PC-3 (cell line): Measurements from ENCODE around the gene SCARB2. TPM values are rescaled to one million over a fixed set of nuclear protein-coding genes. Genes with fewer than 3 reads are reported as not detected.

Experiments
- ATAC-seq: fragments of 200-7000 bp; cut with Tn5 transposase; 2 replicates; pipeline ENCODE4 v1.9.1; 2020; ENCODE audit warnings: mild to moderate bottlenecking, moderate library complexity
- BruUV-seq: library from RNA; stranded (reverse); fragments of 400-500 nt; replicated peaks from 2 replicates; lab custom pipeline; 2021; lab: Mats Ljungman, UMichigan
- CTCF ChIA-PET: fragments of 300-600 bp; sonication (Branson Sonifier 250); formaldehyde crosslinking; loops from one replicate; lab custom pipeline; 2022; ENCODE audit warnings: antibody characterized with exemption; lab: Charles Lee
- POLR2A ChIA-PET: fragments of 300-600 bp; sonication (Branson Sonifier 250); formaldehyde crosslinking; loops from one replicate; lab custom pipeline; 2022; ENCODE audit warnings: antibody characterized with exemption; ENCODE audit not compliant: unreplicated experiment; lab: Charles Lee
- DNase-seq: peaks from one replicate; pipeline ENCODE4 v3.0.0-alpha.2; 2015
- H2AFZ ChIP-seq: fragments of 300-600 bp; sonication (generic); 2 replicates; pipeline ENCODE4 v1.6.0; 2016; ENCODE audit warnings: antibody characterized with exemption, low read length
- H3F3A ChIP-seq: fragments of 300-600 bp; sonication (generic); one replicate; pipeline ENCODE4 v1.6.0; 2017; ENCODE audit warnings: antibody characterized with exemption, low read length, control low read depth, mild to moderate bottlenecking; ENCODE audit not compliant: unreplicated experiment
- H3K27ac ChIP-seq: fragments of 300-600 bp; sonication (generic); 2 replicates; pipeline ENCODE4 v1.5.1; 2016; ENCODE audit warnings: mild to moderate bottlenecking, low read length
- H3K27me3 ChIP-seq: fragments of 300-600 bp; sonication (generic); 2 replicates; pipeline ENCODE4 v1.6.1; 2016; ENCODE audit warnings: low read length, mixed read lengths
- H3K36me3 ChIP-seq: fragments of 300-600 bp; sonication (generic); 2 replicates; pipeline ENCODE4 v1.6.1; 2016; ENCODE audit warnings: low read depth, mixed run types, low read length, mixed read lengths
- H3K4me1 ChIP-seq: fragments of 300-600 bp; sonication (generic); 2 replicates; pipeline ENCODE4 v1.5.1; 2016; ENCODE audit warnings: low read length; ENCODE audit not compliant: insufficient read depth
- H3K4me2 ChIP-seq: fragments of 300-600 bp; sonication (generic); 2 replicates; pipeline ENCODE4 v1.6.0; 2016; ENCODE audit warnings: low read length
- H3K4me3 ChIP-seq: fragments of 300-600 bp; sonication (generic); 2 replicates; pipeline ENCODE4 v1.5.1; 2016; ENCODE audit warnings: mild to moderate bottlenecking, low read length, mixed read lengths
- H3K79me2 ChIP-seq: fragments of 300-600 bp; sonication (generic); 2 replicates; pipeline ENCODE4 v1.6.1; 2017; ENCODE audit warnings: low read length, mixed read lengths
- H3K9ac ChIP-seq: fragments of 300-600 bp; sonication (generic); 2 replicates; pipeline ENCODE4 v1.6.0; 2016; ENCODE audit warnings: mild to moderate bottlenecking, low read length
- H3K9me2 ChIP-seq: fragments of 300-600 bp; sonication (generic); replicated peaks from 2 replicates; pipeline ENCODE4 v1.6.1; 2016; ENCODE audit warnings: mixed run types, low read length, mixed read lengths
- H3K9me3 ChIP-seq: fragments of 300-600 bp; sonication (generic); 2 replicates; pipeline ENCODE4 v1.6.1; 2016; ENCODE audit warnings: low read length, mixed read lengths
- H4K20me1 ChIP-seq: fragments of 300-600 bp; sonication (generic); 2 replicates; pipeline ENCODE4 v1.6.1; 2016; ENCODE audit warnings: low read length, mixed read lengths
- EZH2 ChIP-seq: fragments of 300-600 bp; sonication (generic); IDR thresholded peaks from one replicate; pipeline ENCODE4 v1.6.1; 2017; ENCODE audit warnings: antibody characterized with exemption, mild to moderate bottlenecking, low read length; ENCODE audit not compliant: unreplicated experiment
- EZH2phosphoT487 ChIP-seq: fragments of 300-600 bp; sonication (generic); IDR thresholded peaks from 2 replicates; pipeline ENCODE4 v1.6.1; 2018; ENCODE audit warnings: mild to moderate bottlenecking, antibody characterized with exemption, low read length, borderline replicate concordance
- intact Hi-C: fragments of 100-400 bp; cut with micrococcal nuclease; formaldehyde crosslinking; loops from 2 replicates; pipeline ENCODE4 v1.9.0; 2023
- total RNA-seq: library from RNA; depleted of rRNA; stranded (reverse); fragments of >200 nt; gene quantifications from 2 replicates; pipeline ENCODE4 v1.2.3, GENCODE V29; 2014
- TF ChIP-seq, protein P1 (sequence below): fragments of 300-600 bp; sonication (generic); conservative IDR thresholded peaks from 2 replicates; pipeline ENCODE4 v1.5.1; 2017; ENCODE audit warnings: antibody characterized with exemption, low read depth, mild to moderate bottlenecking, low read length

The SCARB2 gene
- total RNA-seq, 1 experiment from 2014 or later = 56.3 TPM

DNA sequence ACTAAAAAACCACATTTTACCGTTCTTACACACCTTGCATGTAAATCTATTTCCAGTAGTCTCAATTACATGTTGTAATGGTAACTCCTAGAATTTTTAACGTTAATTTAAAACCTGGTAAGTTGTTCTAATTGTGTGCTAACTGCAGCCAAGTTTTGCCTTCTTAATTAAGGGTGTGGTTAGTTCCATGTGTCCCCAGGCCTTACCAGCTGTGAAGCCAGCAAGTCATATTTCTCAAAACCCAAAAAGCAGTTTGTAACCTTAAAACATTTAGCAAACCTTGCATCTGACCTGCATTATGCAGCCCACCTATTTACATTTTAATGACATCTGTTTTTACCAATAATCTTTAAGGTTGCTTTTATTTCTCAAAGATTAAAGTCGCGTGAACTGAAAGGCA, 19.5 kb upstream of the SCARB2 start:
- H2AFZ ChIP-seq = no peak overlapping the region
- DNase-seq = no peak
- intact Hi-C loops = loop anchor here (2.0 kb wide), 1 partner anchor 20 kb away; the partner anchor contains the start of gene SCARB2
- no TSS peak for BruUV-seq
- no peaks in the 10 kb centered on the region for H3K27me3 ChIP-seq
- no peaks in the 10 kb centered on the region for H3K36me3 ChIP-seq
- H3F3A ChIP-seq = no peaks in the 10 kb centered on the region
- TF ChIP-seq, protein P1, sequence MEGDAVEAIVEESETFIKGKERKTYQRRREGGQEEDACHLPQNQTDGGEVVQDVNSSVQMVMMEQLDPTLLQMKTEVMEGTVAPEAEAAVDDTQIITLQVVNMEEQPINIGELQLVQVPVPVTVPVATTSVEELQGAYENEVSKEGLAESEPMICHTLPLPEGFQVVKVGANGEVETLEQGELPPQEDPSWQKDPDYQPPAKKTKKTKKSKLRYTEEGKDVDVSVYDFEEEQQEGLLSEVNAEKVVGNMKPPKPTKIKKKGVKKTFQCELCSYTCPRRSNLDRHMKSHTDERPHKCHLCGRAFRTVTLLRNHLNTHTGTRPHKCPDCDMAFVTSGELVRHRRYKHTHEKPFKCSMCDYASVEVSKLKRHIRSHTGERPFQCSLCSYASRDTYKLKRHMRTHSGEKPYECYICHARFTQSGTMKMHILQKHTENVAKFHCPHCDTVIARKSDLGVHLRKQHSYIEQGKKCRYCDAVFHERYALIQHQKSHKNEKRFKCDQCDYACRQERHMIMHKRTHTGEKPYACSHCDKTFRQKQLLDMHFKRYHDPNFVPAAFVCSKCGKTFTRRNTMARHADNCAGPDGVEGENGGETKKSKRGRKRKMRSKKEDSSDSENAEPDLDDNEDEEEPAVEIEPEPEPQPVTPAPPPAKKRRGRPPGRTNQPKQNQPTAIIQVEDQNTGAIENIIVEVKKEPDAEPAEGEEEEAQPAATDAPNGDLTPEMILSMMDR = no peak
- TF ChIP-seq EZH2phosphoT487 (no peak), EZH2 (no peak)
- no peak overlapping the region for H3K9ac ChIP-seq
- ChIA-PET POLR2A (no interaction called here), CTCF (no interaction called here)
- H3K9me2 ChIP-seq = no peaks in the 10 kb centered on the region
- ATAC-seq = no peak
- H3K4me3 ChIP-seq = no peak overlapping the region
- no peaks in the 10 kb centered on the region for H4K20me1 ChIP-seq
- peaks cover 37% of the 10 kb centered on the region for H3K4me1 ChIP-seq
- H3K27ac ChIP-seq = no peak overlapping the region
- H3K79me2 ChIP-seq = no peaks in the 10 kb centered on the region
- no peaks in the 10 kb centered on the region for H3K9me3 ChIP-seq
- no peak overlapping the region for H3K4me2 ChIP-seq

DNA sequence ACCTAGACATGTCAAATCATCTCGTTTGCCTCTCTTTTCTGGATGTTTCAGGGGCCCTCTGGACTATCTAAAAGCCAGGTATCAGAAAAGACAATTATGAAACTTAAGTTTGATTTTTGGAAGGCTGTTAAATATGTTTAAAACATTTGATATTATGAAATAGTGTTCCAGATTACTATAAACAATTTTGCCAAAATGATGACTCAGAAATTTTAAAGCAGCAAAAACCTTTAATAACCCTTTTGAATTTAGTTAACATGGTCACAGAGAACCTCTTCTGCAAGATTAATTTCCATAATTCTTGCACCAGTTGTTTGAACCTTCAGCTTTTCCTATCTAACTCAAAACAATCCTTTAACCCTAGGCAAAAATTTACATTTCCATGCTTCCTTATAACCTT, 19.1 kb upstream of the SCARB2 start:
- Histone ChIP-seq H3K79me2 (no peaks in the 10 kb centered on the region), H4K20me1 (no peaks in the 10 kb centered on the region), H3K27me3 (no peaks in the 10 kb centered on the region), H3K4me2 (no peak overlapping the region), H3K9ac (no peak overlapping the region), H3K27ac (no peak overlapping the region), H3F3A (no peaks in the 10 kb centered on the region), H3K36me3 (no peaks in the 10 kb centered on the region), H2AFZ (no peak overlapping the region), H3K9me3 (no peaks in the 10 kb centered on the region), H3K4me3 (no peak overlapping the region), H3K4me1 (peaks cover 37% of the 10 kb centered on the region), H3K9me2 (no peaks in the 10 kb centered on the region)
- DNase-seq = no peak
- TF ChIP-seq, protein P1 = no peak
- TF ChIP-seq EZH2phosphoT487 (no peak), EZH2 (no peak)
- no TSS peak for BruUV-seq
- ChIA-PET POLR2A (no interaction called here), CTCF (no interaction called here)
- ATAC-seq = no peak
- intact Hi-C loops = loop anchor here (2.0 kb wide), 1 partner anchor 20 kb away; the partner anchor contains the start of gene SCARB2

DNA sequence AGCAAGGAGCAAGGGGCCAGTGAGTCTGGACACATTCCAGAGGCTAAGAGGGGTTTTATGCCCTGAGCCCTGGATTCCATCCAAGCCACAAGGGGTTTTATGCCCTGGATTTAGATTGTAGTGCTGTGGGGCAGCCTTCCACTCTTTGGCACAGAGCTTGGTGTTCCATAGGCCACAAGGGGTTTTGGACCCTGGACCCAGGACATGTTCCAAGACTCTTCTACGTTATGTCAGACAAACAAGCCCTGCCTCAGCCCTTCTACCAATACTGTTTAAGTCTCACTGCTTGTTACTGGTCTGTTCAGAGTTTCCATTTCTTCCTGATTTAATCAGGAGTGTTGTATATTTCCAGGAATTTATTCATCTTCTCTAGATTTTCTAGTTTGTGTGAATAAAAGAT, 12.8 kb upstream of the SCARB2 start:
- Histone ChIP-seq H2AFZ (no peak overlapping the region), H3K4me1 (peaks cover 9% of the 10 kb centered on the region; the same call in 1 of the 2 replicates), H3K4me3 (no peak overlapping the region), H3K27ac (no peak overlapping the region), H3K79me2 (no peaks in the 10 kb centered on the region), H3K9me2 (no peaks in the 10 kb centered on the region), H3K9ac (no peak overlapping the region), H3F3A (no peaks in the 10 kb centered on the region), H3K9me3 (no peaks in the 10 kb centered on the region), H3K27me3 (no peaks in the 10 kb centered on the region), H4K20me1 (no peaks in the 10 kb centered on the region), H3K4me2 (no peak overlapping the region), H3K36me3 (no peaks in the 10 kb centered on the region)
- ChIA-PET POLR2A (no interaction called here), CTCF (no interaction called here)
- ATAC-seq (no peak), DNase-seq (no peak)
- intact Hi-C loops = no loop called here
- BruUV-seq = no TSS peak
- TF ChIP-seq EZH2 = no peak
- TF ChIP-seq, protein P1 = no peak
- no peak for TF ChIP-seq EZH2phosphoT487
